ENCODE measurements around the gene WDR5.

WDR5 gene

DNA sequence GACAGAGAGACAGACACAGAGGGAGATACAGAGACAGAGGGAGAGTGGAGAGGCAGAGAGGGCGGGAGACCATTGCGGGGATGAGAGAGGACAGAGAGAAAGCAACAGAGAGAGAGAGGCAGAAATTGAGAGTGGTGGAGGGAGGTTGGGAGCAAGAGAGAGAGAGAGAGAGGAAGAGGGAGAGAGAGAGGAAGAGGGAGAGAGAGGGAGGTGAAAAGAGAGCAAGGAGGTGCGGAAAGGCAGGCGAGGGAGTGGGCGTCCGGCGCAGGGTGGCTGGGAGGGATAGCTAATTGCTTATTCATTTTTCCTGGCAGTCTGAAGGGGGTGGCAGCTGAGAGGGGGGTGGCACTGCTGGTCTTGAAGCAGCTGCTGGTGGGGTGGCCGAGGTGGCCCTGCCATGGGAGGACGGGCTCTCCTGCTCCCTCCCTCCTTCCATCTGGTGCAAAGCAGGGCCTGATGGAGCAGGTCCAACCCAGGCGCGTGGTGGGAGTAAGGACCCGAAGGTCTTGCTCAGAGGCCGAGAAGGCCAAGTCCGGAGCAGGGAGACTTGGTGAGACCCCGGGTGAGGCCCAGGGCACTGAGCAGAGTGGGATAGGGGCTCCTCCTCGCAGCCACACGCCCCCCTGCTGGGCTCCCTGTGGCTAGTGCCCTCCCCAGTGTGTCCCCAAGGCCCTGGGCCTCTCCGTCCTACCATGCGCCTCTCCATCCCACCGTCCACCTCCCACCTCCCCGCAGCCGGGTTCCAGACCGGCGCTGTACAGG lies 53.8 kb downstream of the WDR5 start:
- no peak for DNase-seq

DNA sequence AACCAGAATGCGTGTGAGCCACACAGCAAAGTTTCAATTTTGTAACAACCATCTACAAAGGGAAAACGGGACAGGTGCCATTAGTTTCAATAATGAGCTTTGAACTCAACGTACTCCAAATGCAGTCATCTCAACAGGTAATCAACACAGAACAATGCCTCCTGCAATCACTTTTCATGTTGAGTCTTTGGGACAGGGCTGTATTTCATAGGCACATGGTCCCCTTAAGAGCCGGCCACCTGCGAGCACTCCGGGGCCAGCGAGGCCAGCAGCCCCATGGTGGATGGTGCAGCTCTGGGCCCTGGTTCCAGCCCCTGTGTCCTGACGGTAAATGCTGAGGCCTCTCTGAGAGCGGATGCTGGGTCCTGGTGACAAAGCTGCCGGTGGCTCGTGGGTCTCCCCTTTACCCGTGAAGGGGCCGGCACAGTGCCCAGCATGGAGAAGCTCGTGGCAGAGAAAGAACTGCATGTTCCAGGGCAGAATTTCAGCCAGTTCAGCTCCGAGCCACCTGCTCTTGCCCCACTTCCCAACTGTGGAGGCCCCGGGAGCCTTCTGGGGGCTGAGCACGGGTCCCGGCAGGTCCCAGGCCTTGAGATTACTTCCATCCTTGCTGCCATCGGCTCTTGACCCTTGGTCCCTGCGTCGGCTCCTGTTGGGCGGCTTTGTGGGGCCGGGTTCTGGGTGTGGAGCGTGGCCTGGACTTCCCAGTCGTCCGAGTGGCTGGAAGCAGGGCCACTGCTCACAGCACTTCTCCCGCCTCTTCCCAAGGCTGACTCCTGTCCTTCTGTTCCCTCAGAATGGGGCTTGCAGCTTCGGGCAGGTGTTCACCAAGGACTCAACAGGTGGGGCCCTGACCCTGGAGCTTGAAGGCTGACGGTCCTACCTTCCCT lies 54.6 kb downstream of the WDR5 start:
- DNase-seq = no peak

DNA sequence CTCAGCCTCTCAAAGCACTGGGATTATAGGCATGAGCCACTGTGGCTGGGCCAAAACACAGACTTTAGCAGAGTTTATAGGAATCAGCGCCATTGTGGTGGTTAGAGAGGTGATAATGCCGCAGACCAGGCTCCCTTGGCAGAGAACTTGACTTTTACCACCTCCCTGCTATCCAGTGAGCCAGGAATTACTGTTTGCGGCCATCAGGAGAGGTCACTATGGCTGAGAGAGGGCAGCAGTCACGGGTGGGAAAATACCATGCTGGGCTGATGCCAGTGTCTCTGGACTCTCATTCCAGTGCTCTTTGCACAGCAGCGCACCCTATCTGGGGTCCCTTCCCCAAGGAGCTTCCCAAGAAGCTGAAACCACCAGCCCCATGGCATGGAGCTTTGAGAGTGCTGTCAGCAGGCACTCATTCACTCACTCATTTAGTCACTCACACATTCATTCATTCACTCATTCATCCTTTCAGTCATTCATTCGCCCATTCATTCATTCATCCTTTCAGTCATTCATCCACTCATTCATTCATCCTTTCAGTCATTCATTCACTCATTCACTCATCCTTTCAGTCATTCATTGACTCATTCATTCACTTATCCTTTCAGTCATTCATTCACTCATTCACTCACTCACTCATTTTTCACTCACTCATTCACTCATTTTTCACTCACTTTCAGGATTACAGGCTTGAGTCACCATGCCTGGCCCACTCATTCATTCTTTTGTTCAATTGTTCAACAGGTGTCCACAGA lies 55.8 kb downstream of the WDR5 start:
- no peak for DNase-seq

DNA sequence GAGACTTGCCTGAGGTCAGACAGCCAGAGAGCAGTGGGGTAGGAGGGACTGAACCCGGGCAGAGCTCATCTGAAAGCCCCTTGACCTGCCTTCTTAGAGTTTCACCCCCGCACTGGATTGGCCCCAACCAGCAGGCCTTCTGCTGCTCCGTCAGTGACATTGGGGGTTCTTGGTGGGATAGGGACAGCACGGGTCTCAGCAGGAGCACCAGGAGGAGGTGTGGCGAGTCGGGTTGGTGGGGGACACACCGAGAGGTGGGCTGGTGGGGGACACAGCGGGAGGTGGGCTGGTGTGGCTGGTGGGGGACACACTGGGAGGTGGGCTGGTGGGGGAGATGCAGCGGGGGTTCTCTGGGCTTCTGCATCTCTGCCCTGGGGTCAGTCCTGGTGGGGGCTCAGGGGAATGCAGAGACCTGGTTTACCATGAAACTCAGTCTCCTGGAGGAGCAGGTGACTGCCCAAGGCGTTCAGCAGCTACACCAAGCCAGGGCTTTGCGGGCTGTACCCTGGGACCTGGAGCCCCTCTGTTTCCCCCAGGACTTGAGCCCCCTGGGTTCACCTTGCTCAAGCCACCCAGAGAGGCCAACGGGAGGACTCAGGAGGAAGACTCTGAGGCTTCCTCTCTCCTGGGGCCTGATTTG lies 56.5 kb downstream of the WDR5 start:
- DNase-seq = no peak

DNA sequence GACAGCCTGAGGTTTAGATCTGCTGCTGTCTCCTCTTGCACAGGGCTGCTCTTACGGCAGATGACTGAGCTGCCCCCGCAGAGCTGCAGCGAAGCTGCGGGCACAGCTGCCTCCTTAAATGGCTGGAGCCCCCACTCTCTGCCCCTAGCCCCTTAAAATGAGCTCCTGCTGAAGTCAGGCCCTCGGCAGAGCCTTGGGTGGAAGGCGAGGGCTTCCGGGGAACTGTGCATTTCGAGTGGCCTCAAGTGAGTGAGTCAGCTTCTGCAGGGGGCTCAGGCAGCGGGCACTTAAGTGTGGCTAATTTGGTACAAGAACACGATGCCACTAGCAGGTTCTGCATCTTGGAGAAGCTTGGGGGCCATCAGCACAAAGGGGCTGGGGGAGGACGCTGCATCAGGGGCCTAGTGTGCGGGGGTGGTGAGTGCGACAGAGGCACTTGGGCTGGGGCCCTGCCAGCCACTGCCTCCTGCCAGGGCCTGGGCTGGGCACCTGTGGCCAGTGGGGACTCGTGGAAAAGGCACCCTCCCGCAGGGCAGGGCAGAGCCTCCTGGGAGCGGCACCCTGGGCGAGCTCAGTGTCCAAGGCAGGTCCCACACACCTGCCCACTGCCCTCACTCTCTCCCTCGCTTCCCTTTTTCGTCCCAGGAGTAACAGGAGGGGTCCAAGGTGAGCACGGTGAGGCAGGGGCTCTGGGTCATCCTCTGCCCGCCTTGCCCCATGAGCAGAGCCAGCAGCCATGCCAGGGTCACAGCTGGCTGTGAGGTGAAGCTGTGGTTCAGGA lies 57.3 kb downstream of the WDR5 start:
- no peak for DNase-seq

DNA sequence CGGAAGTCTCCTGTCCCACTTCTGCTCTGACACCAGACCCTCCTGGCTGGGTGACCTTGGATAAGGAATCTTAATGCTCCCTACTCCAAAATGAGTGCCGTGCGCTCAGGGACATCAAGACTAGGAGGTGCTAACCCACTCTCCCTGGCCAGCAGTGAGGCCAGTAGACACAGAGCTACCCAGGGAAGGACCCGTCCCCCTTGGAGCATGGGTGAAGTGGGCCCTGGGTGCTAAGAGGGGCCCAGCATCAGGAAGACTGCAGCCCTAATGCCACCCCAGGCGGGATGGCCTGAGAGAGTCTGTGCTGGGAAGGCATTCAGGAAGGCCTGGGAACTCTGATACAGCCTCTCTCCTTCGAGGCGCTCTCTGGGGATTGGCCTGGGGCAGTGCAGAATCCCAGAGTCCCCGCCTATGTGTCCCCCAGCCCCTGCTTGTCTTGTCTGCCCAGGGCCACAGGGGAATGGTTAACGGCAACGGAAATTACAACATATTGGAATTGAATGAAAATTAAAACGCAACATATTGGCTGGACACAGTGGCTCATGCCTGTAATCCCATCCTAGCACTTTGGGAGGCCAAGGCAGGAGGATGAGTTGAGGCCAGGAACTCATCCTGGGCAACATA lies 58.1 kb downstream of the WDR5 start:
- DNase-seq = no peak

DNA sequence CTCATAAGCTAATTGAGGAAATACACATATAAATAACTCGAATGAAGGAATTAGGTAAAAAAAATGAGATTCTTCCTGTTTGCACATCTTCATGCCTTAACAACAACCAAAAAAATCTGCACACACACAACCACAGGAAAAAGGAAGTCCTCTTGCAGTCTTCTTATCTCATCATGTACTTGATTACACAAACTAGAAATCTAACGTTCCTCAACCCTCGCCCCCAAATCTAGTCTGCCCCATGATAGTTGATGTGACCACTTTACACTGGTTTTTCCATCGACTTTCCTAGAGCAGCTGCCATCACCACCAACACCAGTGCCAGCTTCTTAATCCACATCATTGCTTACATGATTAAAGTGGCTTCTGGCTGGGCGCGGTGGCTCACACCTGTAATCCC lies 59.7 kb downstream of the WDR5 start:
- no peak for DNase-seq

DNA sequence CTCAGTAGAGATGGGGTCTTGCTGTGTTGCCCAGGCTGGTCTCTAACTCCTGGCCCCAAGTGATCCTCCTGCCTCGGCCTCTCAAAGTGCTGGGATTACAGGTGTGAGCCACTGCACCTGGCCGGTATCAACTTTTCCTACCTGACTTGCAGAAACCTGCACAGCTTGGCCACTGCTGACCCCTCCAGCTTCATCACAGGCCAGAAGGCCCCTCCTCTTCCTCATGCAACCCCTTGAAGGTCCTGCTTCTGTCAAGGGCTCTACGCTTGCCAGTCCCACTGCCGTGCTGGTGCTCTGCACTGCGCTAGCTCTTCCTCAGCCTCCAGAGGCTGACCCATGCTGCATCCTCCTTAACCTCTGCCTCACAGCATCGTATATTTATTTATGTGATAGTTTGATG lies 61.0 kb downstream of the WDR5 start:
- DNase-seq = no peak

DNA sequence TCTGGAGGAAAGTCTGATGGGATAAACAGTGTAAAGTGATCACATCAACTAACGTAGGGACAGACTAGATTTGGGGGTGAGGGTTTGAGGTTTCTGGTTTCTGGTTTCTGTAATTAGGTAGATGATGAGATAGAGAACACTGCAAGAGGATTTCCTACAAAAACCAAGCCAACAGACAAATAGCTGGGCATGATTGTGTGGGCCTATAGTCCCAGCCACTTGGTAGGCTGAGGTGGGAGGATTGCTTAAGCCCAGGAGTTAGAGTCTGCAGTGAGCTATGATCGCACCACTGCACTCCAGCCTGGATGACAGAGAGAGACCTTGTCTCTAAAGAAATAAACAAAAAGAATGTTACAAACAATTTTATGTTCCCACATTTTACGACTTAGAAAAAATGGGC lies 62.9 kb downstream of the WDR5 start:
- DNase-seq = no peak

DNA sequence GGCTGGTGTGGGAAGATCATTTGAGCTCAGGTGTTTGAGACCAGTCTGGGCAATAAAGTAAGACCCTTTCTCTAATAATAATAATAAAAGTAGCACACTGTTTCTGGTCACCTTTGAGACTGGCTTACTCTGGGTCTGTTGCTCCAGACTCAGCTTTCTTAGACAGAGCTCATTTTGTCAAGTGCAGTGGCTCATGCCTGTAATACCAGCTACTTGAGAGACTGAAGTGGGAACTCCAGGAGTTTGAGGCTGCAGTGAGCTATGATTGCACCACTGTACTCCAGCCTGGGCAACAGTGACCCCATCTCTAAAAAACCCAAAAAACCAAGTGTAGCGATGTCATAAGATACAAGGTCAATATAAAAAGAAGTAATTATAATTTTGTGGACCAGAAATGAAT lies 64.8 kb downstream of the WDR5 start:
- no peak for DNase-seq

DNA sequence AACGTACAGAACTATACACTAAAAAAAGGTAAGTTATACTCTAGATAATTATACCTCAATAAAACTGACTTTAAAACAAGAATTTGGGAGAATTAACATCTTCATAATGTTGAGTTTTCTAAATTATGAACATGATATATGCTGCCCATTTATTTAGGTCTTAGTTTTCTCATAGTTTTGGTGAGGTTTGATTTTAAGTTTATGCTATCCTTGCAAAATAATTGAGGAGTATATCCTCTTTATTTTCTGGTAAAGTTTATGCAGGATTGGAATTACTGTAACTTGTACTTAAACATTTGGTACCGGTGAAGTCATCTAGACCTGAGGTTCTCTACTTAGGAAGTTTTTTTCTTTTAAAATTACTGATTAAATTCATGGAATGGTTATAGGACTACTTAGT lies 67.3 kb downstream of the WDR5 start:
- no peak for DNase-seq

DNA sequence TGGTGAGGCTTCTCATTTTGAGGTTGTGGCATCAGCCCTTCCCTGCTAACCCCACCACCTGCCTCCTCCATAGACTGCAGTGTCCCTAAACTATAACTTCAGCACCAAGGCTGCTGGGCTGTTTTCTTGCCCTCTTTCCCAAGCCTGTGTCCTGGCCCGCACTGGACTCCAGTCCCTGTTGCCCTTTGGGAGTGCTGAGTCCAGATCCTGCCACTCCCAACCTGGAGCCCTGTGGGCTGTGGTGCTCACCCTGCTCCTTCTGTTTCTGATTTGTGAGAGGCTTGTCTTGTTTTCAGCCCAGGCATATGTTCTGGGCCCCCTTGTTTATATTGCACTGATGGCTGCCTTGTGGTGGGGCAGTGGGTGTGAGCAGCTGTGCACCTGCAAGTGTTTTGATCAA lies 68.2 kb downstream of the WDR5 start:
- DNase-seq = no peak

DNA sequence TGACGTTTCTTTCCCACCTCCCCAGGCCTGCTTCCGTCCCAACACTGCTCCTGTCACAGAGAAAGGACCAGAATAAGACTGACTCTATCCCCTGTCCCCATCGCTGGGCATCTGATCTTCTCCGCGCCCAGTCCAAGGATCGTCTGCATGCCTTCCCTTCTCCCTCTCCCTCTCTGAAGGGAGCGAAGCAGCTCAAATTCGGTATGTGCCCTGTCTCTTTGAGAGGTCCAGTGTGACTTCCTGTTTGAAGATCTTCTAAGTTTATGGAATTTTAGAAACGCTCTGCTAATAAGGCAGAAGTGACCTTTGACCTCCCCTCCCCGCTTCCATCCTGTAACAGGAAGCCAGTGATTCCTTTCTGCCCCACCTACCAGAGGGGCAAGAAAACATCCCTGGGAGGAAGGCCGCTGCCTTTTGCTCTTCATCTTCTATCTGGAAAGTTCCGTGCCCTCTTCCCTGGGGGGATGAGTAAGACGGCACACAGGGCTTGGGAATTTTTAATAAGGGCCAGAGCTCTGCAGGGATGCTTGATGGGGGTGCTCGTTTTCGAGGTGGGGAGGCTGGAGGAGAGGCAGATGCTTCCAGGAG lies 69.2 kb downstream of the WDR5 start:
- no peak for DNase-seq

DNA sequence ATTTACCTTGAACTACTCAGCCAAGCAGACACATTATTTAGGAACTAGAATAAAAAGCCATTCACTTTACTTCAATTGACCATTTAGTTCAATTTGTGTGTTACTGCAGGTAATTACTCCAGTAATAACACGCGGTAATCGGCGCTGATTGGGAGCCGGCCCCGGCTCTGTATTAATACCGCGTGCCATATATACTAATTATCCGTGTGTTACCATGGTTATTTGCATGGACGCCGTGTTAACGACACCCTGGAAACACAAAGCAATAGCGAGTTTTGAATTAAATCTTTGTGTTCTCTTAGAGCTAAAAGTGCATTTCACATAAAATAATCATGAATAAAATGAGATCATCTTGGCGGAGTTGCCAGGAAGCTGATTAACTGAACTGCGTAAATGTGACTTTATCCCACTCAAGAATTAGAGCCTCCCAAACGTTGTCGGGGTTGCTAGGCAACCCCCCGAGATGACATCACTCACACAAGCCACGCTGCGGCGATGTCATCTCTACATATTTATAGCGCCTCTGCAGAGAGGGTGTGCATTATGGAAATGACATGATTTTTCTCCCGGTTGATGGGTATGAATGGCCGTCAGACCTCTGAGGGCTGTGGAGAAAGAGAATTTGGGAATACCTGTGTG lies 69.9 kb downstream of the WDR5 start:
- DNase-seq = no peak

DNA sequence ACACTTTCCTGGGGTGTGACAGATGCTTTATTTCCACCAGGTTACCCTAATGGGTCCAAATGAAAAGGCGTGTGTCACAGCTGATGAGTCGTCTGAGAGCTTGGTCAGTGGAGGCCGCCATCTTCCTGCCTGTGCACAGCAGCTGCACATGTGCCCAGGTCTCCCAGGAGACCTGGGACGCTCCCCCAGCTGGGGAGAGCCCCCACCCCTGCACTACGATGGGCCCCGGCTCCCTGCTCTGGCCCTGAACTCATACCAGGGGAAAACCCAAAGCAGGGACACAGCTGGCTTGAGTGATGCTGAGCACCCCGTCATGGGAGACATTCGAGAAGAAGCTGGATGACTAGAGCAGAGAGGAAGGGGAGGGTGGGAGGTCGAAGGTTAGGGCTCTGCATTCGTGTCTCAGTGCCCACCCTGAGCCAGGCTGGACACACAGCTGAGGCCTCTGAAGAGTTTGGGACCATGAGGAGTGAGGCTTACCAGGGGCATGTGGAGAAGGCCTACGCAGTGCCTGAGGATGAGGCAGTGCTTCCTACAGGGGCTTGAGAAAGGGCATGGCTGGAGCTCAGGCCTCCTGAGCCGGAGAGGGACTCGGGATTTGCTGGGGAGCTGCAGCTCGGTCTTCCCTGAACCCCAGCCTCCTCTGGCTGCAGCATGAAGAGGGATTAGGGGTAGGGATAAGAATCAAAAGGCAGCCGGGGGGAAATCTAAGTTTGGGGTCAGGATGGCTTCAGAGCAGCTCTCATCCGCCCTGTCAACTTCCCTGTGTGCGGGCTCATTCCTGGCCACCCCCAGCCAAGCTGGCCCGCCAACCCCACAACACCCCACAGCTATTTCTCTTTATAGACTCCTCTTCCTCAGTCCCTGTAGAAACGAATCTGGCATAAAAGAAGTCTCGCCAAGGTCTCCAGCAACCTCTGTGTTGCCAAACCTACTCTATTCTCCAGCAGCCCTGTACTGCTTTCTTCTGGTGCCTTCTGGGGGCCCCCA lies 70.7 kb downstream of the WDR5 start:
- no peak for DNase-seq

DNA sequence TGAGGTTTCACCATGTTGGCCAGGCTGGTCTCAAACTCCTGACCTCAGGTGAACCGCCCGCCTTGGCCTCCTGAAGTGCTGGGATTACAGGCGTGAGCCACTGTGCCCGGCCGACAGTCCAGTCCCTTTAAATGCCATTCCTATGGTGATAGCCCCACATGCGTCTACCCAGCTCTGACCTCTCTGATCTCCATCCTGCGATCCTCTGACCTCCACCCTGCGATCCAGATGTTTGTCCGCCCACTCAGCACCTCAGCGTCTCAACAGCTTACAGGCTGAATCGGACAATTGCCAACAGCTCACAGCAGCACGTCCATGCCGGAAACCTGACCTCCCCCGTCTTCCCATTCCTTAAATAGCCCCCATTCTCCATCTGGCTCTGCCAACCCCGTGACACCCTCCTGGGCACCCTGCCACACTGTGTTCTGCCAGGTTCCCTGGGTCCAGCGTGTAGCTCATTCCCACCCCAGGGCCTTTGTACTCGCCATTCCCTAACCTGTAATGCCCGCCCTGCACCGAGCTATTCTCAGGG lies 72.5 kb downstream of the WDR5 start:
- no peak for DNase-seq

DNA sequence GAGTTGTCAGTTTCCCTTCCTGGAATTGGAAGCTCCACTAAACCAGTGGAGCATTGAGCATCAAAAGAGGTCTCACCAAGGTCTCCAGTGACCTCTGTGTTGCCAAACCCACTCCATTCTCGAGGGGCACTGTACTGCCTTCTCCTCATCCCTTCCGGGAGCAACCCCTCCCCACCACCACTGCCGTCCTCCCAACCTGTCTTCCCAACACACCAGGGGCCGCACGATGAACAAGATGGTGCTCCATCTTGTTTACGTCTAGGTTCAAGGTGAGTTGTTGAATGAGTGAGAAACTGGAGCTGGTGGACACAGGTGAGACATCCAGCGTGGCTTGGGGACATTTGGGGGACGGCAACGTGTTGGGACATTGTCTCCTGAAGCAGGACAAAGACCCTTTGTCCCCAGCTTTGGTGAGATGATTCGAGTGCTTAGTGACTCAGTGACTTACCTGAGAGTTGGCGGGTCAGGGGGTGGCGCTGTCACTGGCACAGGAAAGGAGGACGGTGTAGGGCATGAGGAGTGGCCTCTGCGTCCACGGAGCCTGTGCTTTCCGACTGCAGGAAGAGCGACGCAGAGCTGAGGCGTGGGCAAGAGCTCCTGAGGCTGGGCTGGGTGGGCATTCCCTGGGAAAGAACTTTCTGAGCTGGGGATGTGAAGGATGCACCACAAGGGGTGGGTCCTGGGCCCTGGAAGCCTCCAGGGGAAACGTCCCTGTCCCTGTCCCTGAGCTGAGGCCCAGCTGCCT lies 73.3 kb downstream of the WDR5 start:
- no peak for DNase-seq

Data from stimulated activated CD4-positive, alpha-beta T cell treated with anti-CD3 and anti-CD28 coated beads, Interleukin-2, amount 100 ng/mL, for 48 hours (primary cell).